IMR-90 (cell line): ENCODE results near the gene NIPAL4. TPM values are rescaled to one million over a fixed set of nuclear protein-coding genes. Genes with fewer than 3 reads are reported as not detected.

Experiments used
- ATAC-seq: fragments of 200-7000 bp; cut with Tn5 transposase; 2 replicates; pipeline ENCODE4 v1.9.1; 2020; ENCODE audit warnings: low read depth, mild to moderate bottlenecking, moderate library complexity
- BruUV-seq: library from RNA; stranded (reverse); fragments of 400-500 nt; replicated peaks from 2 replicates; lab custom pipeline; 2021; lab: Mats Ljungman, UMichigan
- CTCF ChIA-PET: fragments of 300-600 bp; formaldehyde crosslinking; extraction: SDS; loops from one replicate; lab custom pipeline; 2021; ENCODE audit warnings: antibody characterized with exemption; lab: Yijun Ruan, JAX
- POLR2A ChIA-PET: fragments of 300-600 bp; sonication (Branson Sonifier 250); formaldehyde crosslinking; loops from one replicate; lab custom pipeline; 2022; ENCODE audit warnings: antibody characterized with exemption; ENCODE audit not compliant: unreplicated experiment; lab: Charles Lee
- DNase-seq: peaks from one replicate; pipeline ENCODE4 v3.0.0; 2013
- H2AFZ ChIP-seq: replicated peaks from 2 replicates; pipeline ENCODE3; 2013; ENCODE audit warnings: low read length, mild to moderate bottlenecking; ENCODE audit not compliant: poor library complexity
- H2AK5ac ChIP-seq: 2 replicates; pipeline ENCODE4 v1.6.1; 2013; ENCODE audit warnings: low read depth, low read length, inconsistent platforms
- H2AK9ac ChIP-seq: replicated peaks from 2 replicates; pipeline ENCODE3; 2013; ENCODE audit warnings: mild to moderate bottlenecking, low read depth, low read length, moderate library complexity; ENCODE audit not compliant: poor library complexity
- H2BK120ac ChIP-seq: 2 replicates; pipeline ENCODE4 v1.6.1; 2013; ENCODE audit warnings: low read depth, low read length, inconsistent platforms
- H2BK15ac ChIP-seq: 3 replicates; pipeline ENCODE4 v1.6.1; 2013; ENCODE audit warnings: low read depth, low read length, inconsistent platforms
- H2BK20ac ChIP-seq: 2 replicates; pipeline ENCODE4 v1.6.1; 2013; ENCODE audit warnings: low read depth, mild to moderate bottlenecking, inconsistent platforms, low read length, moderate library complexity
- H2BK5ac ChIP-seq: 2 replicates; pipeline ENCODE4 v1.6.1; 2013; ENCODE audit warnings: mild to moderate bottlenecking, low read depth, low read length, inconsistent platforms; ENCODE audit not compliant: poor library complexity, severe bottlenecking
- H3K14ac ChIP-seq: replicated peaks from 2 replicates; pipeline ENCODE4 v1.6.1; 2013; ENCODE audit warnings: low read depth, low read length, inconsistent platforms
- H3K18ac ChIP-seq: 2 replicates; pipeline ENCODE4 v1.6.1; 2013; ENCODE audit warnings: low read depth, low read length, control low read depth
- H3K23ac ChIP-seq: 2 replicates; pipeline ENCODE4 v1.6.1; 2013; ENCODE audit warnings: low read depth, low read length, inconsistent platforms
- H3K27ac ChIP-seq: 2 replicates; pipeline ENCODE4 v1.5.1; 2013; ENCODE audit warnings: mild to moderate bottlenecking, control low read depth, low read length; ENCODE audit not compliant: insufficient read depth
- H3K27me3 ChIP-seq: 2 replicates; pipeline ENCODE4 v1.6.1; 2013; ENCODE audit warnings: low read length; ENCODE audit not compliant: control insufficient read depth, insufficient read depth
- H3K36me3 ChIP-seq: 2 replicates; pipeline ENCODE4 v1.6.1; 2013; ENCODE audit warnings: low read length, mixed read lengths; ENCODE audit not compliant: control insufficient read depth, insufficient read depth
- H3K4ac ChIP-seq: 2 replicates; pipeline ENCODE4 v1.6.1; 2013; ENCODE audit warnings: low read depth, low read length, inconsistent platforms
- H3K4me1 ChIP-seq: 2 replicates; pipeline ENCODE4 v1.6.1; 2013; ENCODE audit warnings: low read length, mixed read lengths; ENCODE audit not compliant: control insufficient read depth, insufficient read depth
- H3K4me2 ChIP-seq: 2 replicates; pipeline ENCODE4 v1.6.1; 2013; ENCODE audit warnings: low read depth, mild to moderate bottlenecking, control low read depth, low read length, moderate library complexity
- H3K4me3 ChIP-seq: 2 replicates; pipeline ENCODE4 v1.5.1; 2013; ENCODE audit warnings: low read depth, mild to moderate bottlenecking, control low read depth, low read length, moderate library complexity; ENCODE audit not compliant: insufficient read depth
- H3K56ac ChIP-seq: 2 replicates; pipeline ENCODE4 v1.6.1; 2013; ENCODE audit warnings: low read length, inconsistent platforms; ENCODE audit not compliant: insufficient read depth; ENCODE audit errors: extremely low read depth
- H3K79me1 ChIP-seq, 2 experiments: 2 replicates each; pipeline ENCODE4 v1.6.1; 2013; ENCODE audit warnings: low read length in 2 of 2, inconsistent platforms in 1 of 2, low read depth in 1 of 2
- H3K9ac ChIP-seq: 2 replicates; pipeline ENCODE4 v1.6.1; 2013; ENCODE audit warnings: low read depth, low read length, control low read depth
- H3K9me1 ChIP-seq: 2 replicates; pipeline ENCODE4 v1.6.1; 2013; ENCODE audit warnings: low read length, inconsistent platforms; ENCODE audit not compliant: insufficient read depth
- H3K9me3 ChIP-seq: 2 replicates; pipeline ENCODE4 v1.6.1; 2013; ENCODE audit warnings: low read length; ENCODE audit not compliant: control insufficient read depth, insufficient read depth
- H4K20me1 ChIP-seq: 2 replicates; pipeline ENCODE4 v1.6.1; 2013; ENCODE audit warnings: low read length, inconsistent platforms; ENCODE audit not compliant: insufficient read depth
- H4K5ac ChIP-seq: 2 replicates; pipeline ENCODE4 v1.6.1; 2013; ENCODE audit warnings: mild to moderate bottlenecking, low read depth, low read length, control low read depth
- H4K8ac ChIP-seq, 2 experiments: 2 replicates each; pipeline ENCODE4 v1.6.1; 2013; ENCODE audit warnings: low read depth in 2 of 2, low read length in 2 of 2, control low read depth in 1 of 2, inconsistent platforms in 1 of 2
- H4K91ac ChIP-seq: 2 replicates; pipeline ENCODE4 v1.6.1; 2013; ENCODE audit warnings: low read depth, low read length, inconsistent platforms; ENCODE audit not compliant: insufficient read depth
- BHLHE40 ChIP-seq: fragments of 150-350 bp; IDR thresholded peaks from 2 replicates; pipeline ENCODE4 v1.6.1; 2016; ENCODE audit warnings: mild to moderate bottlenecking, low read depth, low read length
- CEBPB ChIP-seq: IDR thresholded peaks from 2 replicates; pipeline ENCODE4 v1.6.1; 2012; ENCODE audit warnings: low read depth, low read length, improper control_type of control experiment
- CHD1 ChIP-seq: IDR thresholded peaks from 2 replicates; pipeline ENCODE4 v1.6.1; 2012; ENCODE audit warnings: low read depth, low read length, improper control_type of control experiment
- FOS ChIP-seq: fragments of 150-350 bp; IDR thresholded peaks from 2 replicates; pipeline ENCODE4 v1.6.1; 2016; ENCODE audit warnings: low read depth, low read length
- MAFK ChIP-seq: IDR thresholded peaks from 2 replicates; pipeline ENCODE4 v1.6.1; 2012; ENCODE audit warnings: low read depth, low read length, improper control_type of control experiment
- MAZ ChIP-seq: IDR thresholded peaks from 2 replicates; pipeline ENCODE4 v1.6.1; 2012; ENCODE audit warnings: low read depth, mild to moderate bottlenecking, low read length, improper control_type of control experiment, moderate library complexity, borderline replicate concordance
- MXI1 ChIP-seq: IDR thresholded peaks from 2 replicates; pipeline ENCODE4 v1.6.1; 2012; ENCODE audit warnings: low read depth, mild to moderate bottlenecking, low read length, moderate library complexity, borderline replicate concordance
- NFE2L2 ChIP-seq: fragments of 150-350 bp; IDR thresholded peaks from 2 replicates; pipeline ENCODE4 v1.6.1; 2016; ENCODE audit warnings: low read depth, mild to moderate bottlenecking, low read length
- POLR2A ChIP-seq: IDR thresholded peaks from 2 replicates; pipeline ENCODE4 v1.6.1; 2012; ENCODE audit warnings: mild to moderate bottlenecking, low read depth, low read length
- RAD21 ChIP-seq: IDR thresholded peaks from 2 replicates; pipeline ENCODE4 v1.6.1; 2012; ENCODE audit warnings: low read length, improper control_type of control experiment
- RCOR1 ChIP-seq: IDR thresholded peaks from 2 replicates; pipeline ENCODE4 v1.6.1; 2012; ENCODE audit warnings: mild to moderate bottlenecking, low read length, improper control_type of control experiment; ENCODE audit not compliant: insufficient replicate concordance
- RFX5 ChIP-seq: IDR thresholded peaks from 2 replicates; pipeline ENCODE4 v1.8.0; 2012; ENCODE audit warnings: low read depth, mild to moderate bottlenecking, low read length, moderate library complexity
- SMC3 ChIP-seq: fragments of 150-350 bp; IDR thresholded peaks from 2 replicates; pipeline ENCODE4 v1.6.1; 2016; ENCODE audit warnings: low read depth, mild to moderate bottlenecking, antibody characterized with exemption, low read length, moderate library complexity
- dilution Hi-C: fragments of 300-500 bp; cut with HindIII; formaldehyde crosslinking; loops from one replicate; pipeline ENCODE4 v1.14.3; 2018; ENCODE audit warnings: low sequenced_read_pairs; ENCODE audit not compliant: unreplicated experiment
- in situ Hi-C: fragments of 300-500 bp; cut with MboI; formaldehyde crosslinking; loops from 3 replicates; pipeline ENCODE4 v1.14.3; 2019; ENCODE audit warnings: low sequenced_read_pairs, inconsistent platforms, mixed read lengths
- intact Hi-C: fragments of 100-400 bp; cut with micrococcal nuclease; formaldehyde crosslinking; loops from 2 replicates; pipeline ENCODE4 v1.10.0; 2022
- polyA plus RNA-seq, 3 experiments: library from polyadenylated mRNA; depleted of rRNA; stranded (reverse); fragments of >200 nt; gene quantifications; 2 replicates each; pipeline ENCODE4 v1.2.3, GENCODE V29; 2012; ENCODE audit warnings: low replicate concordance in 1 of 3
- total RNA-seq: library from RNA; depleted of rRNA; stranded (reverse); fragments of >200 nt; gene quantifications from 2 replicates; pipeline ENCODE4 v1.2.3, GENCODE V29; 2012
- TF ChIP-seq, protein P1 (sequence below): conservative IDR thresholded peaks from 2 replicates; pipeline ENCODE4 v1.5.1; 2012; ENCODE audit warnings: mild to moderate bottlenecking, low read depth, low read length, improper control_type of control experiment
- TF ChIP-seq, protein P2 (sequence below): fragments of 150-350 bp; IDR thresholded peaks from 2 replicates; pipeline ENCODE4 v1.6.1; 2016; ENCODE audit warnings: low read depth, mild to moderate bottlenecking, low read length, moderate library complexity, borderline replicate concordance
- TF ChIP-seq, protein P3 (sequence below): fragments of 150-350 bp; IDR thresholded peaks from 2 replicates; pipeline ENCODE4 v1.6.1; 2017; ENCODE audit warnings: mild to moderate bottlenecking, antibody characterized with exemption, low read length, low read depth

Gene NIPAL4
- total and polyA plus RNA-seq, 2 of the 4 experiments (the other 2 are of a cell fraction), result 0.18 to 0.39 TPM

DNA sequence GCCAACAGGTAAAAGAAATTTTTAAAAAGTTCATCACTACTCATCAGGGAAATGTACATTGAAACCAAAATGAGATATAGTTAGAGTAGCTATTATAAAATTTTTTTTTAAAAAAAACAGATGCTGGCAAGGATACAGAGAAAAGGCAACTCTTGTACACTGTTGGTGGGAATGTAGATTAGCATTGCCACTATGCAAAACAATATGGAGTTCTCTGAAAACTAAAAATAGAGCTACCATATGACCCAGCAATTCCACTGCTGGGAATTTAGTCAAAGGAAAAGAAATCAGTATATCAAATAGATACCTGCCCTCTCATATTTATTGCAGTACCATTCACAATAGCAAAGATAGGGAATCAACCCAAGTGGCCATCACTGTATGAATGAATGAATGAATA, 44.2 kb upstream of the NIPAL4 start:
- H3K9me3 ChIP-seq, result no peaks in the 10 kb centered on the region
- ChIA-PET CTCF (no interaction called here), POLR2A (no interaction called here)
- no peak overlapping the region for H3K18ac ChIP-seq
- no peak overlapping the region for H3K14ac ChIP-seq
- intact Hi-C loops, result no loop called here
- H3K4ac ChIP-seq, result no peak overlapping the region
- no peaks in the 10 kb centered on the region for H3K9me1 ChIP-seq
- H2BK5ac ChIP-seq, result no peak overlapping the region
- H3K27me3 ChIP-seq, result no peaks in the 10 kb centered on the region
- H2AK5ac ChIP-seq, result no peak overlapping the region
- no peak for DNase-seq
- H4K20me1 ChIP-seq, result no peaks in the 10 kb centered on the region
- H3K4me2 ChIP-seq, result no peak overlapping the region
- BruUV-seq, result no TSS peak
- in situ Hi-C loops, result no loop called here
- H3K79me1 ChIP-seq, result no peaks in the 10 kb centered on the region
- H4K91ac ChIP-seq, result no peak overlapping the region
- H2BK15ac ChIP-seq, result no peak overlapping the region
- H3K4me1 ChIP-seq, result no peaks in the 10 kb centered on the region
- H3K56ac ChIP-seq, result no peak overlapping the region
- H2BK120ac ChIP-seq, result no peak overlapping the region
- H3K27ac ChIP-seq, result no peak overlapping the region
- H2AFZ ChIP-seq, result no peak overlapping the region
- H3K23ac ChIP-seq, result no peak overlapping the region
- no peak overlapping the region for H4K8ac ChIP-seq
- H4K5ac ChIP-seq, result no peak overlapping the region
- dilution Hi-C loops, result no loop called here
- H3K36me3 ChIP-seq, result no peaks in the 10 kb centered on the region
- no peak overlapping the region for H3K9ac ChIP-seq
- H2AK9ac ChIP-seq, result no peak overlapping the region
- TF ChIP-seq, protein P1, sequence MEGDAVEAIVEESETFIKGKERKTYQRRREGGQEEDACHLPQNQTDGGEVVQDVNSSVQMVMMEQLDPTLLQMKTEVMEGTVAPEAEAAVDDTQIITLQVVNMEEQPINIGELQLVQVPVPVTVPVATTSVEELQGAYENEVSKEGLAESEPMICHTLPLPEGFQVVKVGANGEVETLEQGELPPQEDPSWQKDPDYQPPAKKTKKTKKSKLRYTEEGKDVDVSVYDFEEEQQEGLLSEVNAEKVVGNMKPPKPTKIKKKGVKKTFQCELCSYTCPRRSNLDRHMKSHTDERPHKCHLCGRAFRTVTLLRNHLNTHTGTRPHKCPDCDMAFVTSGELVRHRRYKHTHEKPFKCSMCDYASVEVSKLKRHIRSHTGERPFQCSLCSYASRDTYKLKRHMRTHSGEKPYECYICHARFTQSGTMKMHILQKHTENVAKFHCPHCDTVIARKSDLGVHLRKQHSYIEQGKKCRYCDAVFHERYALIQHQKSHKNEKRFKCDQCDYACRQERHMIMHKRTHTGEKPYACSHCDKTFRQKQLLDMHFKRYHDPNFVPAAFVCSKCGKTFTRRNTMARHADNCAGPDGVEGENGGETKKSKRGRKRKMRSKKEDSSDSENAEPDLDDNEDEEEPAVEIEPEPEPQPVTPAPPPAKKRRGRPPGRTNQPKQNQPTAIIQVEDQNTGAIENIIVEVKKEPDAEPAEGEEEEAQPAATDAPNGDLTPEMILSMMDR, result no peak
- no peak for TF ChIP-seq SMC3
- no peak for TF ChIP-seq CHD1
- no peak for TF ChIP-seq NFE2L2
- TF ChIP-seq MAFK, result no peak
- TF ChIP-seq CEBPB, result no peak
- TF ChIP-seq RFX5, result no peak
- no peak for TF ChIP-seq MAZ
- TF ChIP-seq RCOR1, result no peak
- TF ChIP-seq, protein P2, sequence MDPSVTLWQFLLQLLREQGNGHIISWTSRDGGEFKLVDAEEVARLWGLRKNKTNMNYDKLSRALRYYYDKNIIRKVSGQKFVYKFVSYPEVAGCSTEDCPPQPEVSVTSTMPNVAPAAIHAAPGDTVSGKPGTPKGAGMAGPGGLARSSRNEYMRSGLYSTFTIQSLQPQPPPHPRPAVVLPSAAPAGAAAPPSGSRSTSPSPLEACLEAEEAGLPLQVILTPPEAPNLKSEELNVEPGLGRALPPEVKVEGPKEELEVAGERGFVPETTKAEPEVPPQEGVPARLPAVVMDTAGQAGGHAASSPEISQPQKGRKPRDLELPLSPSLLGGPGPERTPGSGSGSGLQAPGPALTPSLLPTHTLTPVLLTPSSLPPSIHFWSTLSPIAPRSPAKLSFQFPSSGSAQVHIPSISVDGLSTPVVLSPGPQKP, result no peak
- TF ChIP-seq BHLHE40, result no peak
- TF ChIP-seq, protein P3, sequence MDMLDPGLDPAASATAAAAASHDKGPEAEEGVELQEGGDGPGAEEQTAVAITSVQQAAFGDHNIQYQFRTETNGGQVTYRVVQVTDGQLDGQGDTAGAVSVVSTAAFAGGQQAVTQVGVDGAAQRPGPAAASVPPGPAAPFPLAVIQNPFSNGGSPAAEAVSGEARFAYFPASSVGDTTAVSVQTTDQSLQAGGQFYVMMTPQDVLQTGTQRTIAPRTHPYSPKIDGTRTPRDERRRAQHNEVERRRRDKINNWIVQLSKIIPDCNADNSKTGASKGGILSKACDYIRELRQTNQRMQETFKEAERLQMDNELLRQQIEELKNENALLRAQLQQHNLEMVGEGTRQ, result no peak
- no peak for TF ChIP-seq MXI1
- no peak for TF ChIP-seq FOS
- TF ChIP-seq RAD21, result no peak
- TF ChIP-seq POLR2A, result no peak
- no peak overlapping the region for H2BK20ac ChIP-seq
- H3K4me3 ChIP-seq, result no peak overlapping the region
- no peak for ATAC-seq
